OCI-LY7 (cell line): ENCODE measurements around the gene GSTA3. TPM values are rescaled to one million over a fixed set of nuclear protein-coding genes. Genes with fewer than 3 reads are reported as not detected.

Experiments
- BruUV-seq: library from RNA; stranded (reverse); fragments of 400-500 nt; replicated peaks from 2 replicates; lab custom pipeline; 2021; lab: Mats Ljungman, UMichigan
- CTCF ChIA-PET: fragments of 300-600 bp; sonication (Branson Sonifier 250); formaldehyde crosslinking; loops from one replicate; lab custom pipeline; 2022; ENCODE audit warnings: antibody characterized with exemption; ENCODE audit not compliant: unreplicated experiment; lab: Charles Lee
- POLR2A ChIA-PET: fragments of 300-600 bp; sonication (Branson Sonifier 250); formaldehyde crosslinking; loops from one replicate; lab custom pipeline; 2022; ENCODE audit warnings: antibody characterized with exemption; lab: Charles Lee
- DNase-seq: peaks from one replicate; pipeline ENCODE4 v3.0.0-alpha.2; 2015; ENCODE audit warnings: low spot score
- H2AFZ ChIP-seq: fragments of 200-600 bp; sonication (generic), shearing (Covaris generic); 2 replicates; pipeline ENCODE4 v1.6.1; 2014; ENCODE audit warnings: mild to moderate bottlenecking, antibody characterized with exemption, low read length, moderate library complexity
- H3K27ac ChIP-seq: fragments of 200-600 bp; sonication (generic); 2 replicates; pipeline ENCODE4 v1.5.1; 2014; ENCODE audit warnings: mixed run types, low read depth, mild to moderate bottlenecking, moderate library complexity, low read length, inconsistent platforms; ENCODE audit not compliant: poor library complexity, severe bottlenecking
- H3K36me3 ChIP-seq: fragments of 200-600 bp; sonication (generic); 2 replicates; pipeline ENCODE4 v1.6.1; 2014; ENCODE audit warnings: mild to moderate bottlenecking, antibody characterized with exemption, low read length, moderate library complexity, mixed read lengths; ENCODE audit not compliant: insufficient read depth
- H3K4me1 ChIP-seq: fragments of 200-600 bp; sonication (generic); 2 replicates; pipeline ENCODE4 v1.5.1; 2014; ENCODE audit warnings: mild to moderate bottlenecking, low read length; ENCODE audit not compliant: insufficient read depth, poor library complexity, severe bottlenecking
- H3K4me2 ChIP-seq: fragments of 200-600 bp; sonication (generic); 2 replicates; pipeline ENCODE4 v1.6.1; 2014; ENCODE audit warnings: mild to moderate bottlenecking, low read length
- H3K4me3 ChIP-seq: fragments of 200-600 bp; sonication (generic); 2 replicates; pipeline ENCODE4 v1.5.1; 2014; ENCODE audit warnings: mild to moderate bottlenecking, low read depth, low read length; ENCODE audit not compliant: poor library complexity, severe bottlenecking
- H3K79me2 ChIP-seq: fragments of 200-600 bp; sonication (generic); 2 replicates; pipeline ENCODE4 v1.6.1; 2016; ENCODE audit warnings: low read depth, mild to moderate bottlenecking, low read length, moderate library complexity, mixed read lengths; ENCODE audit not compliant: insufficient read depth
- H3K9me2 ChIP-seq: fragments of 200-600 bp; sonication (generic); 2 replicates; pipeline ENCODE4 v1.6.1; 2016; ENCODE audit warnings: mild to moderate bottlenecking, low read length, mixed read lengths; ENCODE audit not compliant: insufficient read depth
- H3K9me3 ChIP-seq: fragments of 200-600 bp; sonication (generic); 2 replicates; pipeline ENCODE4 v1.6.1; 2014; ENCODE audit warnings: mild to moderate bottlenecking, mixed run types, low read length, mixed read lengths
- H4K20me1 ChIP-seq: fragments of 200-600 bp; sonication (generic); 2 replicates; pipeline ENCODE4 v1.6.1; 2014; ENCODE audit warnings: mild to moderate bottlenecking, antibody characterized with exemption, low read length, moderate library complexity, mixed read lengths; ENCODE audit not compliant: insufficient read depth
- CTCF ChIP-seq: fragments of 200-600 bp; sonication (generic); conservative IDR thresholded peaks from 2 replicates; pipeline ENCODE4 v1.5.1; 2014; ENCODE audit warnings: mild to moderate bottlenecking, antibody characterized with exemption, low read length, moderate library complexity, mixed read lengths
- EZH2phosphoT487 ChIP-seq: fragments of 200-600 bp; sonication (generic); IDR thresholded peaks from 2 replicates; pipeline ENCODE4 v1.6.1; 2018; ENCODE audit warnings: low read depth, borderline replicate concordance, mild to moderate bottlenecking, mixed run types, antibody characterized with exemption, low read length, moderate library complexity, mixed read lengths
- intact Hi-C: fragments of 100-400 bp; cut with micrococcal nuclease; formaldehyde crosslinking; loops from one replicate; pipeline ENCODE4 v1.10.0; 2022; ENCODE audit not compliant: unreplicated experiment
- total RNA-seq, 2 experiments: library from RNA; depleted of rRNA in 1 of 2; stranded (reverse); fragments of >200 nt in 1 of 2; shearing (Covaris generic) in 1 of 2; gene quantifications; 2 replicates each; pipeline ENCODE4 v1.2.3, GENCODE V29; 2014 to 2022

GSTA3 gene
- total RNA-seq, 2 experiments from 2014 or later = not detected

- ChIA-PET CTCF (interaction anchor here (0.6 kb wide), 1 partner anchor 184 kb away, joined by 7 read pairs; the partner anchor contains the start of gene FBXO9), POLR2A (no interaction called here)
- no peak for TF ChIP-seq CTCF
- TF ChIP-seq EZH2phosphoT487 = no peak
- H4K20me1 ChIP-seq = no peaks in the 10 kb centered on the region
- H3K27ac ChIP-seq = no peak overlapping the region
- H3K4me1 ChIP-seq = no peaks in the 10 kb centered on the region
- DNase-seq = no peak
- BruUV-seq = no TSS peak
- H3K4me3 ChIP-seq = no peak overlapping the region
- no peaks in the 10 kb centered on the region for H3K36me3 ChIP-seq
- no peak overlapping the region; the same call in 1 of the 2 replicates for H2AFZ ChIP-seq
- no peaks in the 10 kb centered on the region for H3K79me2 ChIP-seq
- H3K9me2 ChIP-seq = no peaks in the 10 kb centered on the region
- H3K4me2 ChIP-seq = peak overlapping the region; percentile 40; the same call in 1 of the 2 replicates
- no peaks in the 10 kb centered on the region for H3K9me3 ChIP-seq
- intact Hi-C loops = no loop called here
These were observed 27.9 kb downstream of the GSTA3 start for GRCh38 chr6:52881662-52881995.

- intact Hi-C loops = no loop called here
- Histone ChIP-seq H3K9me2 (no peaks in the 10 kb centered on the region), H3K4me1 (no peaks in the 10 kb centered on the region), H3K27ac (no peak overlapping the region), H4K20me1 (no peaks in the 10 kb centered on the region), H3K9me3 (no peaks in the 10 kb centered on the region), H2AFZ (no peak overlapping the region), H3K79me2 (no peaks in the 10 kb centered on the region), H3K4me2 (no peak overlapping the region), H3K4me3 (no peak overlapping the region), H3K36me3 (no peaks in the 10 kb centered on the region)
- TF ChIP-seq EZH2phosphoT487 (no peak), CTCF (no peak)
- no TSS peak for BruUV-seq
- POLR2A ChIA-PET = interaction anchor here (0.9 kb wide), 1 partner anchor 14 kb away, joined by 5 read pairs; no protein-coding TSS in a partner anchor
- CTCF ChIA-PET = no interaction called here
- DNase-seq = no peak
These were observed 31.7 kb downstream of the GSTA3 start for GRCh38 chr6:52877786-52878185.

- ChIA-PET POLR2A (interaction anchor here (0.9 kb wide), 1 partner anchor 15 kb away, joined by 5 read pairs; no protein-coding TSS in a partner anchor), CTCF (no interaction called here)
- H3K9me3 ChIP-seq = no peaks in the 10 kb centered on the region
- intact Hi-C loops = no loop called here
- H2AFZ ChIP-seq = no peak overlapping the region
- no peak overlapping the region for H3K4me3 ChIP-seq
- no TSS peak for BruUV-seq
- no peak for DNase-seq
- no peak for TF ChIP-seq EZH2phosphoT487
- no peak for TF ChIP-seq CTCF
- no peaks in the 10 kb centered on the region for H3K36me3 ChIP-seq
- no peaks in the 10 kb centered on the region for H3K79me2 ChIP-seq
- no peak overlapping the region for H3K4me2 ChIP-seq
- no peaks in the 10 kb centered on the region for H3K4me1 ChIP-seq
- H3K27ac ChIP-seq = no peak overlapping the region
- H4K20me1 ChIP-seq = no peaks in the 10 kb centered on the region
- H3K9me2 ChIP-seq = no peaks in the 10 kb centered on the region
These were observed 32.3 kb downstream of the GSTA3 start for GRCh38 chr6:52877168-52877567.
